SH-SY5Y (cell line): Measurements from ENCODE around the gene PRSS21.

Source experiments
- GATA2 ChIP-seq: IDR thresholded peaks from 2 replicates; pipeline ENCODE4 v1.6.1; 2011; ENCODE audit warnings: mild to moderate bottlenecking, low read depth, low read length
- GATA3 ChIP-seq: IDR thresholded peaks from 2 replicates; pipeline ENCODE4 v1.6.1; 2011; ENCODE audit warnings: low read depth, mild to moderate bottlenecking, low read length, moderate library complexity

GRCh38 chr16:2845116-2845515 is 28.1 kb downstream of the PRSS21 start:
- no peak for TF ChIP-seq GATA3
- TF ChIP-seq GATA2, result no peak
